Measurements from ENCODE around the gene GRID2IP.
"Not testable (repeated sequence)": the region's sequence is repeated elsewhere in the genome, so short reads cannot be mapped to it uniquely, and the experiment has no call there.

Gene GRID2IP

DNA sequence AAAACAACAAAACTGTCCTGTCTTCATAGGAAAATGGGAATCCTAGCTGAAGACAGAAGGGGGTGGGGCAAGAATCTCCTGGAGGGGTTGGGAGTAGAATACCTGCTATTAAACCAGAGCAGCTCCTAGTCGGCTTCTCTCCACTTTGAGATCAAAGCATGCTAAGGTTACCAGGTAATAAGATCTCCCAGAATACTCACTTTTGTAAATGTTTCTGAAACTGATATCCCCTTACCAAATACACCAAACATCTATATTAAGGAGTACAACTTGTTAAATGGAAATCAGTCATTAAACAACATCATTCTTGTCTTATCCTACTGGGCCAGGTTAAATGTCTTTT is 74.0 kb downstream of the GRID2IP start:
- Histone ChIP-seq H3K4me1 (ENCODE audit: insufficient read depth, low read length) (peaks cover 7% of the 10 kb centered on the region), H3K4me3 (ENCODE audit: low read depth in 1 of 2, low read length in 2 of 2) (no peak overlapping the region)

DNA sequence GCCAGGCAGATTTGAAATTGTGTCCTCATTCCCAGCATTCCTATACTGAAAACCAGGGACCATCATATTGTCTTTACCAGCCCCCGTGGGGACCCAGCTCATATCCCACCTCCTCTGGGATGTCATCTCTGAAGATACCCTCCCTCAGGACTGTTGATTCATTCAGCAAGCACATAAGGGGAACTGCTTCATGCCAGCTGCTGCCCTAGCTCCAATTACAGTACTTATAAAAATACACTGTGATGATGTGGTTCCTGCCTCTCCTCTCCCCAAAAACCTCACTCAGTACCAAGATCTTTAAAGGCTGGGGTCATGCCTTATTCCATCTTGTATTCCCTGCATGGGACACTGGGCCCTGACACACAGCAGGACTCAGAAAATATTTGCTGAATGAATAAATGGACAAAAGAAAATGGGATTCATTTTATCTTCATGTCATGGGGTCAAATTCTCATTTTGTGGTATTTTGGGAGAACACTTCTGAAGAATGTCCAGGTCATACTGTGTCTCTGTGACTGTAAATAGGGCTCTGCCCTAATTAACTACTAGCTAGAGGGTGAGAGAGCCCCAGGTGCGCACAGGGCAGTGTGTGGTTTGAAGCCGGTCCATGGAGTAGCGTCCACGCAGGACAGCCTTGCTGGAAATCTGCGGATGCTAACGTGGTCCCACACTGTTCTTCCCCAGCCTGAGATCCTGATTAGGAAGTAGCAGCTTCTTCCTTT is 74.5 kb downstream of the GRID2IP start:
- no peak overlapping the region for H3K9ac ChIP-seq (ENCODE audit: low read length)
- peaks cover 15% of the 10 kb centered on the region for H3K36me3 ChIP-seq (ENCODE audit: insufficient read depth, low read length)
- H3K4me1 ChIP-seq (ENCODE audit: insufficient read depth, low read length) = peaks cover 3% of the 10 kb centered on the region

More for the DNA sequence above, 74.0 kb downstream of the GRID2IP start:
- no peak overlapping the region for H3K9ac ChIP-seq (ENCODE audit: low read length)
- no peak overlapping the region for H3K27ac ChIP-seq (ENCODE audit: low read depth, low read length)
- H3K36me3 ChIP-seq (ENCODE audit: insufficient read depth, low read length) = peaks cover 13% of the 10 kb centered on the region
- no peaks in the 10 kb centered on the region for H3K9me3 ChIP-seq (ENCODE audit: low read length)
- H3K27me3 ChIP-seq (ENCODE audit: control insufficient read depth in 1 of 2, insufficient read depth in 2 of 2, low read length in 2 of 2) = no peaks in the 10 kb centered on the region

DNA sequence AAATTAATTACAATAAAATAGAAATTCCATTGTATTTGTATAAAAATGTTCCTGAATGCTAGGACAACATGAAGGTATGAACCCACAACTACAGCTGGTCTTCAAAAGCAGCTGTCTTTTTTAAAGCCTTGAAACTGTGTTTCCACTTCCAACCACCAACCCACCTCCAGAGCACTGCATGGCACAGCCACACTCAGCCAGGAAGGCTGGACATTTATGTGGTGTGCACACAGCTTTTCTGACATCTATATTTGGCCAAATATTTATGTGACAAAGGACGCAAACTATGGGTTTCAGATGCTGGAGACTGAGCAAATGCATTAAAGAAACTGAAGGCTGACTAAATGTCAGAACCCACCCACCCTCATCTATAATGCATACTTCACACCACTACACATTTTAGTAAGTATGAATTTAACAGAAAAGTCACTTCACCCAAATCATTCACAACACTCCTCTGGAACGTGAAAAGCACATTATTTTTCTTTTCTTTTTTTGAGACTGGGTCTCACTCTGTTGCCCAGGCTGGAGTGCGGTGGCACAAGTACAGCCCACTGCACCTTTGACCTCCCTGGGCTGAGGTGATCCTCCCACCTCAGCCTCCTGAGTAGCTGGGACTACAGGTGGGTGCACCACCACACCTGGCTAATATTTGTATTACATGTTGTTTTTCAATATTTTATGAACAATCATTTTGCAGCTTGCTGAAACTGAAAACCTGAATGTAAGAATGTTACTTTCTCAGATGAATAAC is 75.7 kb downstream of the GRID2IP start:
- Histone ChIP-seq H3K4me1 (ENCODE audit: insufficient read depth, low read length) (no peaks in the 10 kb centered on the region), H3K27me3 (ENCODE audit: control insufficient read depth in 1 of 2, insufficient read depth in 2 of 2, low read length in 2 of 2) (no peaks in the 10 kb centered on the region), H3K4me3 (ENCODE audit: low read depth in 1 of 2, low read length in 2 of 2) (no peak overlapping the region), H3K9me3 (ENCODE audit: low read length) (no peaks in the 10 kb centered on the region), H3K27ac (ENCODE audit: low read depth, low read length) (no peak overlapping the region), H3K36me3 (ENCODE audit: insufficient read depth, low read length) (peaks cover 20% of the 10 kb centered on the region), H3K9ac (ENCODE audit: low read length) (no peak overlapping the region)

More for the DNA sequence above, 74.5 kb downstream of the GRID2IP start:
- no peaks in the 10 kb centered on the region for H3K9me3 ChIP-seq (ENCODE audit: low read length)
- no peaks in the 10 kb centered on the region for H3K27me3 ChIP-seq (ENCODE audit: control insufficient read depth in 1 of 2, insufficient read depth in 2 of 2, low read length in 2 of 2)
- no peak overlapping the region for H3K27ac ChIP-seq (ENCODE audit: low read depth, low read length)
- H3K4me3 ChIP-seq (ENCODE audit: low read depth in 1 of 2, low read length in 2 of 2) = no peak overlapping the region

DNA sequence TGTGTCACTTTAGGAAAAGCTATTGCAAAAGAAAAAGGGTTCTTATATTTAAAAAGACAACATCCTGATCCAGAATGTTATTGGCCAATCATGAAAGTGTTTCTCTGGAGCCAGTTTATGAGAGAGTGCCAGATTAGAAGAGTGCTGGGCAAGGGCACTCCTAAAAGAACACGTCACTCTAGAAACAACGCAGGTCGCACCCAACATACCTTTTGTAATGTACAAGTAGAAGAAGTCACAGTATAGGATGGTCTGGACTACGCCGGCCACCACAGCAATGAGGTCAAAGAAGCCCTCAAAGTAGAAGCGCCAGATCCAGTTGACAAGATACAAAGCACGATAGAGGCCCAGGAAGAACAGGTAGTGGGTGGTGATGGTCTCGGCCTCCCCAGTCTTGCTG is 85.4 kb downstream of the GRID2IP start:
- peaks cover 43% of the 10 kb centered on the region for H3K36me3 ChIP-seq (ENCODE audit: insufficient read depth, low read length)
- H3K27ac ChIP-seq (ENCODE audit: low read depth, low read length) = no peak overlapping the region
- no peaks in the 10 kb centered on the region for H3K27me3 ChIP-seq (ENCODE audit: control insufficient read depth in 1 of 2, insufficient read depth in 2 of 2, low read length in 2 of 2)
- H3K4me3 ChIP-seq (ENCODE audit: low read depth in 1 of 2, low read length in 2 of 2) = no peak overlapping the region
- H3K9ac ChIP-seq (ENCODE audit: low read length) = no peak overlapping the region
- no peaks in the 10 kb centered on the region for H3K4me1 ChIP-seq (ENCODE audit: insufficient read depth, low read length)
- H3K9me3 ChIP-seq (ENCODE audit: low read length) = no peaks in the 10 kb centered on the region

DNA sequence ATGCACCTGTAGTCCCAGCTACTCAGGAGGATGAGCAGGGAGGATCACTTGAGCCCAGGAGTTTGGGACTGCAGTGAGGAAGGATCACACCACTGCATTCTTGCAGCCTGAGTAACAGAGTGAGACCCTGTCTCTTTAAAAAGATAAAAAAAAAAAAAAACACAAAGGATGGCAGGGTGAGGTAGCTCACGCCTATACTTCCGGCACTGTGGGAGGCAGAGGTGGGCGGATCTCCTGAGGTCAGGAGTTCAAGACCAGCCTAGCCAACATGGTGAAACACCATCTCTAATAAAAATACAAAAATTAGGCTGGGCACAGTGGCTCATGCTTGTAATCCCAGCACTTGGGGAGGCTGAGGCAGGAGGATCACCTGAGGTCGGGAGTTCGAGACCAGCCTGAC is 87.7 kb downstream of the GRID2IP start:
- H3K9ac ChIP-seq (ENCODE audit: low read length); H3K27ac ChIP-seq (ENCODE audit: low read depth, low read length); H3K4me3 ChIP-seq (ENCODE audit: low read depth in 1 of 2, low read length in 2 of 2); H3K9me3 ChIP-seq (ENCODE audit: low read length); H3K27me3 ChIP-seq (ENCODE audit: control insufficient read depth in 1 of 2, insufficient read depth in 2 of 2, low read length in 2 of 2); H3K4me1 ChIP-seq (ENCODE audit: insufficient read depth, low read length): not testable (repeated sequence)
- H3K36me3 ChIP-seq (ENCODE audit: insufficient read depth, low read length) = peaks cover 30% of the 10 kb centered on the region

DNA sequence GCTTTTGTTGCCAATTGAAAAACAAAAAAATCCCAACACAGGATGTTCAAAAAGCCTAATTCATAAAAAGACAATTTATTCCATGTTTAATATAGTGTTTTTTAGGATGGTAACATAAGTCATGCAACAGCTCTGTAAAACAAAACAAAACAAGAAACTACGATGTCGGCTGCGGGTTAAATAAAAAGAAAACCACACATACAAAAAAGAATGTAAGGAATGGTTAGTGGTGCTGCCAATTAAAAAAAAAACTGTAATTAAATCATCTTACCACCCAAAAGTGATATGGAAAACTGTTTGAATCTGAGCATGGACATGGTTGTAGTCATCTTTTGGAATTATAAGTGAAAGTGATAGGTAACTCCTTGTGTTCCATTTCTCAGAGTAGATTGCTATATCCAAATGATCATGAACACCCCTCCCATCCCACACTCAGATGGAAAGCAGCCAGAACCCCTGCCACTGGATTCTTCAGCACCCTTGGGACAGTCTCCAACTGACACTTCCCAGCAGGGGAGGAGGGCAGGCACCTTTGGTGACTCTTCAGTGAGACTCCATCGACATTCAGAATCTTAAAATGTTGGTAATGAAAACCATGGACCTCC is 89.2 kb downstream of the GRID2IP start:
- no peak overlapping the region for H3K9ac ChIP-seq (ENCODE audit: low read length)
- no peak overlapping the region for H3K4me3 ChIP-seq (ENCODE audit: low read depth in 1 of 2, low read length in 2 of 2)
- H3K4me1 ChIP-seq (ENCODE audit: insufficient read depth, low read length) = no peaks in the 10 kb centered on the region
- H3K27me3 ChIP-seq (ENCODE audit: control insufficient read depth in 1 of 2, insufficient read depth in 2 of 2, low read length in 2 of 2) = no peaks in the 10 kb centered on the region
- no peaks in the 10 kb centered on the region for H3K9me3 ChIP-seq (ENCODE audit: low read length)
- H3K27ac ChIP-seq (ENCODE audit: low read depth, low read length) = no peak overlapping the region
- H3K36me3 ChIP-seq (ENCODE audit: insufficient read depth, low read length) = peaks cover 20% of the 10 kb centered on the region

DNA sequence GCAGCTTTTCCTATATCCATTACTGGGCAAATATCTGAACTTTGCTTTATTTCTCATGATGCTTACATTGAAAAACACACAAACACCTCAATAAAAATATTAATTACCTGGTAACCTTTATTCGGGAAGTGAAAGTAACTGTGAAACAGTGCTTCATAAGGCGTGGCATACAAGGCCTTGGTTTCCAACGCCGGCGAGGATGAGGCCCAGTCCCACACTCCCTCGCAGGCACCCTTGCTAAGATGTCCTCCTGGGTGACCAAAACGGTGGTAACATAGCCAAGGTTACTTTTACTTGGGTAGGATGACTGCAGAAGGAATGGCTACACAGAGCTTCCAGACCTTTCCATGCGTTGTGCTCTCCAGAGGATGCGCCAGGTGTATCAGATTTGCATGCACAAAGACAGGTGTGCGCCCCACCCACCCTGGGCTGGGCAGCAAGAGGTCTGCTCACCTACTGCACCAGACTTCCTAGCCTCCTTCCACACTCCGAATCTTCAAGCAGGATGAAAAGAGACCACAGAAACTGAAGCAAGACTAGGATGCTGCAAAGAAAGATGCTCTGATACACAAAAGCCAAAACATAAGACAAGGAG is 90.2 kb downstream of the GRID2IP start:
- Histone ChIP-seq H3K27ac (ENCODE audit: low read depth, low read length) (no peak overlapping the region), H3K4me3 (ENCODE audit: low read depth in 1 of 2, low read length in 2 of 2) (no peak overlapping the region), H3K9me3 (ENCODE audit: low read length) (no peaks in the 10 kb centered on the region), H3K27me3 (ENCODE audit: control insufficient read depth in 1 of 2, insufficient read depth in 2 of 2, low read length in 2 of 2) (no peaks in the 10 kb centered on the region), H3K9ac (ENCODE audit: low read length) (no peak overlapping the region), H3K4me1 (ENCODE audit: insufficient read depth, low read length) (no peaks in the 10 kb centered on the region), H3K36me3 (ENCODE audit: insufficient read depth, low read length) (peaks cover 17% of the 10 kb centered on the region)

DNA sequence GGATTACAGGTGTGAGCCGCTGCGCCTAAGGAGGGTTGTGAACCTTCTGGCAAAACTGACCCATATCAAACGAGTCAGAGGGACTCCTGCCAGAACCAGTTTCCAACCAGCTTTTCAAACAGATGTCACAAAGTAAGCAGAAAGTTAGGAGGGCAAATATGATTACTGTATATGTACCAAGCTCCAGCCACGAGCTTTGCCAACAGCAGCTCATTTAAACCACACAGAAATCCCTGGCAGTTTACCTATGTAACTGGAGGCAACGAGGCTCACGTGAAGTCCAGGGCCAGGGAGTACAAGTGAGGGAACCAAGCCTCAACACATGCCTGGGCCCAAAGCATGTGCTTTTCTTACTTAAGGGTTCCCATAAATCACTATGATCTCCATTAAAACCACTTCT is 91.0 kb downstream of the GRID2IP start:
- H3K27ac ChIP-seq (ENCODE audit: low read depth, low read length) = no peak overlapping the region
- H3K4me1 ChIP-seq (ENCODE audit: insufficient read depth, low read length) = no peaks in the 10 kb centered on the region
- H3K27me3 ChIP-seq (ENCODE audit: control insufficient read depth in 1 of 2, insufficient read depth in 2 of 2, low read length in 2 of 2) = no peaks in the 10 kb centered on the region
- H3K9ac ChIP-seq (ENCODE audit: low read length) = no peak overlapping the region
- H3K36me3 ChIP-seq (ENCODE audit: insufficient read depth, low read length) = peaks cover 10% of the 10 kb centered on the region
- no peak overlapping the region for H3K4me3 ChIP-seq (ENCODE audit: low read depth in 1 of 2, low read length in 2 of 2)
- no peaks in the 10 kb centered on the region for H3K9me3 ChIP-seq (ENCODE audit: low read length)

DNA sequence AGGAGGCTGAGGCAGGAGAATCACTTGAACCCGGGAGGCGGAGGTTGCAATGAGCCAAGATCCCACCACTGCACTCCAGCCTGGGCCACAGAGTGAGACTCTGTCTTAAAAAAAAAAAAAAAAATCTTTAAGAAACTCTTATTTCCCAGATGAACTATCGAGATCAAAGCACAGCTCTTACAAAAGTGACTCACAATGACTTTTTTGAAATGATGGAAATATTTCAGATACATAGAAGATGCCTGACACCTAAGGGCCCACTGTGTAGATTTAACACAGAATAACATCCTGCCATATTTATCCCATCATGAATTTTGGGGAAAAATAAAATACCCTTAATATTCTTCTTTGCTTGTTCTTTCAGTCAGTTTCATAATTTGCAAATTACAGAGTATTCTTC is 92.6 kb downstream of the GRID2IP start:
- not testable (repeated sequence) for H3K4me3 ChIP-seq (ENCODE audit: low read depth in 1 of 2, low read length in 2 of 2); H3K4me1 ChIP-seq (ENCODE audit: insufficient read depth, low read length); H3K27ac ChIP-seq (ENCODE audit: low read depth, low read length); H3K27me3 ChIP-seq (ENCODE audit: control insufficient read depth in 1 of 2, insufficient read depth in 2 of 2, low read length in 2 of 2); H3K36me3 ChIP-seq (ENCODE audit: insufficient read depth, low read length); H3K9ac ChIP-seq (ENCODE audit: low read length); H3K9me3 ChIP-seq (ENCODE audit: low read length)

DNA sequence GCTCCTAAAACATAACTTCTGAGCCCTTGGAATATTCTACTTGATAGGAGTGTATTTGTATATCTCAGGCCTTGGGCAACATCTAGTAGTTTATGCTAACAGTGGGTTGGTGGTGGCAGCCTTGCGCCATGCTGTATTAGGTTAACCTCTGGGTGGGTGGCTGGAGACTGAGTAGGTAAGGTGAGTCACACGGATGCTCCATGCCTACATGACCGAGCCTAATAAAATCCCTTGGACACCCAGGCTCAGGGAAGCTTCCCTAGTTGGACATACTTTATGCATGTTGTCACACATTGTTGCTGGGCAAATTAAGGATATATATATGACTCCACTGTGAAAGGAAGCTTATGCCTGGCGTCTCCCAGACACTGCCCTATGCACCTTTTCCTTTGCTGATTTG is 97.5 kb downstream of the GRID2IP start:
- H3K27ac ChIP-seq (ENCODE audit: low read depth, low read length) = no peak overlapping the region
- H3K4me3 ChIP-seq (ENCODE audit: low read depth in 1 of 2, low read length in 2 of 2) = no peak overlapping the region
- no peaks in the 10 kb centered on the region for H3K4me1 ChIP-seq (ENCODE audit: insufficient read depth, low read length)
- H3K9me3 ChIP-seq (ENCODE audit: low read length) = no peaks in the 10 kb centered on the region
- no peak overlapping the region for H3K9ac ChIP-seq (ENCODE audit: low read length)
- H3K36me3 ChIP-seq (ENCODE audit: insufficient read depth, low read length) = no peaks in the 10 kb centered on the region
- H3K27me3 ChIP-seq (ENCODE audit: control insufficient read depth in 1 of 2, insufficient read depth in 2 of 2, low read length in 2 of 2) = no peaks in the 10 kb centered on the region

DNA sequence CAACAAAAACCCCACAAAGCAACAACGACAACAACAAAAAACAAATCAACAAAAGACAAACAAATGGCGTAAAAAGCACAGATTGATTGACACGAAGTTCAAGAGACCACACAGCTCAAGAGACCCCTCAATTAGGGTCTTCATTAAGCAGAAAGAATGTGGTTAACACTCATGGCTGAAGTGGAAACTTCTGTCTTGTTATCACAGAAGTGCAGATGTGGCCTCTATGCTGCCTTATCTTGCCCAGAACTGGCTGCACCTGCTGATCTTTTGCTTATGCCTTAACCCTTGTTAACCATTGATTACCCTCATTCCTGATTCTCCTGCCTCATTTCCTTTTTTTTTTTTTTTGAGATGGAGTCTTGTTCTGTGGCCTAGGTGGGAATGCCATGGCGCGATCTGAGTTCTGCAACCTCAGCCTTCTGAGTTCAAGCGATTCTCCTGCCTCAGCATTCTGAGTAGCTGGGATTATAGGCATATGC is 100.0 kb downstream of the GRID2IP start:
- no peak overlapping the region for H3K4me3 ChIP-seq (ENCODE audit: low read depth in 1 of 2, low read length in 2 of 2)
- no peak overlapping the region for H3K9ac ChIP-seq (ENCODE audit: low read length)
- no peaks in the 10 kb centered on the region for H3K36me3 ChIP-seq (ENCODE audit: insufficient read depth, low read length)
- no peaks in the 10 kb centered on the region for H3K27me3 ChIP-seq (ENCODE audit: control insufficient read depth in 1 of 2, insufficient read depth in 2 of 2, low read length in 2 of 2)
- no peaks in the 10 kb centered on the region for H3K9me3 ChIP-seq (ENCODE audit: low read length)
- H3K27ac ChIP-seq (ENCODE audit: low read depth, low read length) = no peak overlapping the region
- H3K4me1 ChIP-seq (ENCODE audit: insufficient read depth, low read length) = peaks cover 6% of the 10 kb centered on the region
